GM13977 (cell line): ENCODE results near the gene HMG20B.

Experiments used
- DNase-seq: peaks from one replicate; pipeline ENCODE4 v3.0.0; 2012; ENCODE audit warnings: low spot score
- CTCF ChIP-seq: IDR thresholded peaks from 2 replicates; pipeline ENCODE4 v1.5.1; 2012; ENCODE audit warnings: mild to moderate bottlenecking, control low read depth; ENCODE audit not compliant: insufficient read depth; ENCODE audit errors: extremely low read depth, missing control alignments
- in situ Hi-C: fragments of 300-500 bp; cut with MboI; formaldehyde crosslinking; loops from one replicate; pipeline ENCODE4 v1.12.0; 2022; ENCODE audit warnings: low sequenced_read_pairs, low pct_unique_long_range_greater_than_20kb, mixed read lengths, inconsistent platforms; ENCODE audit not compliant: unreplicated experiment

The HMG20B gene

GRCh38 chr19:3544058-3544376, 28.7 kb upstream of the HMG20B start:
- TF ChIP-seq CTCF: no peak
- in situ Hi-C loops: no loop called here
- DNase-seq: no peak

DNA sequence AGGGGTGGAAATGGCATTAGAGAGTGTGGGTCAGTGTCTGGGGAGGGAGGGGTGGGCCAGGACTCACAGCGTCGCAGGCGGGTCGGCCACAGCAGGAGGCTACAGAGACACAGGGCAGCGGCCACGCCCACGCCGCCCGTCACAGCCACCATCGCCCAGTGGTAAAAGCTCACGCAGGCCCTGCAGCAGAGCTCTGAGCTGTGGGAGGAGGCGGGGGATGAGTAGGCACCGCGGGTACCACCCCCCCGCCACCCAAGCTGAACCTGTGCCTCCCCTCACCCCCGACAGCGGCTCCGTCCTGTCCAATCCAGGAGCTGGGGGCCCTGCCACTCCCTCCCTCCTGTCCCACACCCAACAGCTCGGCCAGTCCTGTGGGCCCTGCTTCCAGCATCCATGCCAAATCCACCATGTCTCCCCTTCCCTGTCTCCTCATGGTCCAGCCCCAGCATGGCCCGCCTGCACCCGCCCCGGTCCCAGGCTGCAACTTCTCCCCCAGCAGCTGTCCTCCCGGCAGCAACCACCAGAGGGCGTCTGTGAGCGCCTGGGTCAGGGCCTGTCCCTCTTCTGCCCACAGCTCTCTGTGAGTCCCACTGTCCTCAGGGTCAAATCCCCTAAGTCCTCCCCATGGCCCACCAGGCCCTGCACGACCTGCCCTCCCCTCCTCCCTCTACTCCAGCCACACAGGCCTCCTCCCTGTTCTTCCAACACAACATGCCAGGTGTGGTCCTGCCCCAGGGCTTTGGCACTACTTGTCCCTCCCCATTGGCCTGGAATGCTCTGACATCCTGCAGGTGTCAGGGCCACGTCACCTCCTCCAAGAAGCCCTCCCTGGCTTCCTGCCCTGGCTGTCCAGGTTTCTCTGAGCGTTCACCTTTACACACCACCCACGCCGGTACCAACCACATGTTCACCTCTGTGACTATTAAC, 27.7 kb upstream of the HMG20B start:
- peak; percentile 92 for DNase-seq
- peak; percentile 95 for TF ChIP-seq CTCF
- in situ Hi-C loops: no loop called here

DNA sequence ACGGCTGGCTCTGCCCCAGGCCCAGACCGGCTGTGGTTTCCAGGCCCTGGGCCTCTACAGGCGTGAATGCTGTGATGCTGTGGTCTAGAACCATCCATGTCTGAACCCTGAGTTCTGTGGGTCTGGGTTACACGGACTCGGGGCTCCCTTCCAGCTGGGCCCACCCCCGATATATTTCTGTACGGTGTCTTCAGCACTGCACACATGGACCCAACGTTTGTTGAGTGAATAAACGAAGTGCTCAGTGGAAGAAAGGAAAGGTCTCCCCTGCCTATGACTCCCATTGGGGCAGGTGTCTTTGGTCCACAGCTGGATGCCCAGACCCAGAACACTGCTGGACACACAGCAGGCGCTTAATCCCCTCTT, 27.1 kb upstream of the HMG20B start:
- no peak for DNase-seq
- no peak for TF ChIP-seq CTCF
- in situ Hi-C loops: no loop called here

- in situ Hi-C loops: no loop called here
- DNase-seq: no peak
- no peak for TF ChIP-seq CTCF
These were observed 26.6 kb upstream of the HMG20B start for GRCh38 chr19:3546119-3546518.

DNA sequence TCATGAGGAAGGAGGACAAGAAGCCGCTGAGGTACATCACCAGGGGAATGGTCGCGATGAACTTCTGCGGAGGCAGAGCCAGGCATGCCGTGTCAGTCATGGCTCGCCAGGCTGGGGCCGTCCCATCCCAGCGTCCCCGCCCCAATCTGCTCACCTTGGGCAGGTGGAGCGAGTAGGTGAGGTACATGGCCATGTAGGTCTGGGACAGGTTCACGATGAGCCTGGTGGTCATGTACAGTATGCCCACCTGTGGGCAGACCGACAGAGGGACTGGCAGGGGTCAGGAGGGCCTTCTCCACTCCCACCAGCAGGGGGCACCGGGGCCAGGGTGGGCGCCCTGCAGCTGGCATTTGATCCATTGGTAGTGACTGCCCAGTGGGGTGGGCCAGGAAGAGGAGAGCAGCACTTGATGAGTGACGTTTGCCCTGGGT, 25.4 kb upstream of the HMG20B start:
- no peak for DNase-seq
- in situ Hi-C loops: no loop called here
- TF ChIP-seq CTCF: peak; percentile 59

GRCh38 chr19:3547767-3548282, 24.9 kb upstream of the HMG20B start:
- DNase-seq: no peak
- no peak for TF ChIP-seq CTCF
- in situ Hi-C loops: no loop called here
